Stimulated activated CD8-positive, alpha-beta memory T cell treated with anti-CD3 and anti-CD28 coated beads, Interleukin-4, amount 100 ng/mL, for 4 hours (primary cell): ENCODE data around the gene ZNF524.
A peak's percentile ranks its signal among the peaks of the same experiment; 100 is the strongest.
"Not testable (repeated sequence)": the region's sequence is repeated elsewhere in the genome, so short reads cannot be mapped to it uniquely, and the experiment has no call there.

ENCODE experiments used
- DNase-seq, 2 donors: peaks; one replicate each; pipeline ENCODE4 v3.0.0-alpha.2; 2020; ENCODE audit warnings: low read depth in 2 of 2, low spot score in 1 of 2

Gene ZNF524

GRCh38 chr19:55599842-55600661 is at the start of gene ZNF524:
Gene ZNF524 (plus strand): TSS chr19:55600288. CDS start chr19:55602113, 1,825 bp downstream.
- peak; percentile 54 to 68 for DNase-seq

- DNase-seq, result no peak
Observed at GRCh38 chr19:55550321-55550650, 49.8 kb upstream of the ZNF524 start.

- DNase-seq, result no peak
Observed at GRCh38 chr19:55552206-55552605, 47.9 kb upstream of the ZNF524 start.

GRCh38 chr19:55552620-55553019 is 47.5 kb upstream of the ZNF524 start:
- no peak for DNase-seq

- no peak for DNase-seq
Observed at GRCh38 chr19:55553217-55554182, 46.6 kb upstream of the ZNF524 start.

- DNase-seq, result no peak
Observed at GRCh38 chr19:55554302-55554701, 45.8 kb upstream of the ZNF524 start.

- DNase-seq, result no peak
Observed at GRCh38 chr19:55554741-55555152, 45.3 kb upstream of the ZNF524 start.

- no peak for DNase-seq
Observed at GRCh38 chr19:55559684-55560083, 40.4 kb upstream of the ZNF524 start.

- DNase-seq, result no peak
Observed at GRCh38 chr19:55563261-55563690, 36.8 kb upstream of the ZNF524 start.

- DNase-seq, result no peak
Observed at GRCh38 chr19:55566823-55567222, 33.3 kb upstream of the ZNF524 start.

- no peak for DNase-seq
Observed at GRCh38 chr19:55567708-55568328, 32.3 kb upstream of the ZNF524 start.

- not testable (repeated sequence) for DNase-seq
Observed at GRCh38 chr19:55569477-55569876, 30.6 kb upstream of the ZNF524 start.

- not testable (repeated sequence) for DNase-seq
Observed at GRCh38 chr19:55573929-55574328, 26.2 kb upstream of the ZNF524 start.

GRCh38 chr19:55576746-55577145 is 23.3 kb upstream of the ZNF524 start:
- no peak for DNase-seq

GRCh38 chr19:55578031-55578760 is 21.9 kb upstream of the ZNF524 start:
- no peak for DNase-seq

GRCh38 chr19:55578761-55579747 is 21.0 kb upstream of the ZNF524 start:
- no peak for DNase-seq

- DNase-seq, result no peak
Observed at GRCh38 chr19:55579766-55580621, 20.1 kb upstream of the ZNF524 start.

- DNase-seq, result peak; percentile 49 to 56
Observed at GRCh38 chr19:55580628-55581144, 19.4 kb upstream of the ZNF524 start, which contains the start of gene ZNF579. Gene ZNF579 (minus strand): TSS chr19:55580848. CDS start chr19:55579639, 1,209 bp downstream.
